ENCODE data around the gene ELP5. TPM values are rescaled to one million over a fixed set of nuclear protein-coding genes. Genes with fewer than 3 reads are reported as not detected.

ELP5 gene
- total and polyA plus RNA-seq, 8 donors: 26.5 to 49.7 (median 42.9) TPM

GRCh38 chr17:7228920-7229319, 23.1 kb upstream of the ELP5 start:
- no peak for TF ChIP-seq CTCF (IDR thresholded peaks at IDR 0.05)

GRCh38 chr17:7229504-7229903, 22.5 kb upstream of the ELP5 start:
- H3K4me1 ChIP-seq: peaks cover 7 to 25% of the 10 kb centered on the region in 2 donors
- TF ChIP-seq CTCF (IDR thresholded peaks at IDR 0.05): no peak
- no peaks in the 10 kb centered on the region for H3K27me3 ChIP-seq
- intact Hi-C loops (cut with DNase I): no loop called here
- DNase-seq: no peak
- H3K27ac ChIP-seq: no peak overlapping the region
- peaks cover 0 to 62% of the 10 kb centered on the region in 2 donors for H3K36me3 ChIP-seq
- H3K4me3 ChIP-seq: no peak overlapping the region
- no peak for ATAC-seq
- no peaks in the 10 kb centered on the region for H3K9me3 ChIP-seq

More at GRCh38 chr17:7228920-7229319, 23.1 kb upstream of the ELP5 start:
- Histone ChIP-seq H3K36me3 (peaks cover 0 to 68% of the 10 kb centered on the region in 2 donors), H3K27ac (no peak overlapping the region), H3K27me3 (no peaks in the 10 kb centered on the region), H3K4me1 (peaks cover 7 to 24% of the 10 kb centered on the region in 2 donors), H3K4me3 (no peak overlapping the region), H3K9me3 (no peaks in the 10 kb centered on the region)
- ATAC-seq (no peak), DNase-seq (no peak)
- intact Hi-C loops (cut with DNase I): no loop called here

- intact Hi-C loops (cut with DNase I): no loop called here
- TF ChIP-seq CTCF (IDR thresholded peaks at IDR 0.05): no peak
- Histone ChIP-seq H3K27me3 (no peaks in the 10 kb centered on the region), H3K4me3 (peak overlapping the region in 1 of 2 donors; percentile 88), H3K27ac (no peak overlapping the region), H3K36me3 (peaks cover 0 to 59% of the 10 kb centered on the region in 2 donors), H3K4me1 (peaks cover 14 to 51% of the 10 kb centered on the region in 2 donors), H3K9me3 (no peaks in the 10 kb centered on the region)
- no peak for ATAC-seq
- no peak for DNase-seq
These were observed 19.9 kb upstream of the ELP5 start for GRCh38 chr17:7232114-7232513.

- Histone ChIP-seq H3K4me1 (peaks cover 14 to 57% of the 10 kb centered on the region in 2 donors), H3K27ac (peak overlapping the region; percentile 84 to 90), H3K4me3 (peak overlapping the region; percentile 81 to 88), H3K36me3 (peaks cover 0 to 44% of the 10 kb centered on the region in 2 donors), H3K27me3 (no peaks in the 10 kb centered on the region), H3K9me3 (no peaks in the 10 kb centered on the region)
- ATAC-seq (peak; percentile 10), DNase-seq (no peak)
- no peak for TF ChIP-seq CTCF (IDR thresholded peaks at IDR 0.05)
- intact Hi-C loops (cut with DNase I): no loop called here
These were observed 18.3 kb upstream of the ELP5 start for GRCh38 chr17:7233701-7234082.

- no peak for TF ChIP-seq CTCF (IDR thresholded peaks at IDR 0.05)
- intact Hi-C loops (cut with DNase I): no loop called here
- peak; percentile 93 to 97 (median 96) for DNase-seq
- peak within 1 kb of the TSS; percentile 81 to 88 for H3K4me3 ChIP-seq
- H3K27ac ChIP-seq: peak within 1 kb of the TSS; percentile 84 to 90
- no peaks in the 10 kb centered on the region for H3K27me3 ChIP-seq
- H3K9me3 ChIP-seq: no peaks in the 10 kb centered on the region
- ATAC-seq: peak; percentile 56
- H3K4me1 ChIP-seq: peaks cover 14 to 57% of the 10 kb centered on the region in 2 donors
- H3K36me3 ChIP-seq: peaks cover 0 to 38% of the 10 kb centered on the region in 2 donors
These were observed 17.7 kb upstream of the ELP5 start, which contains the start of gene DVL2 for GRCh38 chr17:7234083-7234951. Gene DVL2 (minus strand): TSS chr17:7234517. CDS start chr17:7234262, 255 bp downstream.

Data from left lung (tissue), 10 donors.